PC-3 (cell line): ENCODE data around the gene NBAS.

Experiments used
- EZH2phosphoT487 ChIP-seq: fragments of 300-600 bp; sonication (generic); IDR thresholded peaks from 2 replicates; pipeline ENCODE4 v1.6.1; 2018; ENCODE audit warnings: mild to moderate bottlenecking, antibody characterized with exemption, low read length, borderline replicate concordance
- TF ChIP-seq, protein P1 (sequence below): fragments of 300-600 bp; sonication (generic); conservative IDR thresholded peaks from 2 replicates; pipeline ENCODE4 v1.5.1; 2017; ENCODE audit warnings: antibody characterized with exemption, low read depth, mild to moderate bottlenecking, low read length

DNA sequence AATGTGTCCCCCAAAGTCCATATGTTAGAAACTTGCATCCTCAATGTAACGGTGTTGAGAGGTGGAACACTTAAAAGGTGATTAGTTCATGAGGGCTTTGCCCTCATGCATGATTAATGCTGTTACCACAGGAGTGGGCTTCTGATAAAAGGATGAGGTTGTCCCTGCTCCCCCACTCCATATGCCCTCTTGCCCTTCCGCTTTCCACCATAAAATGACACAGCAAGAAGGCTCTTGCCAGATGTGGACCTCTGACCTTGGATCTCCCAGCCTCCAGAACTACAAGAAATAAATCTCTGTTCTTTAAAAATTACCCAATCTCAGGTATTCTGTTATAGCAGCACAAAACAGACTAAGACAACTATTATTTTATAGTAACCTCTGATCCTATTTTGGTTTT lies 412.1 kb downstream of the NBAS start:
- TF ChIP-seq, protein P1, sequence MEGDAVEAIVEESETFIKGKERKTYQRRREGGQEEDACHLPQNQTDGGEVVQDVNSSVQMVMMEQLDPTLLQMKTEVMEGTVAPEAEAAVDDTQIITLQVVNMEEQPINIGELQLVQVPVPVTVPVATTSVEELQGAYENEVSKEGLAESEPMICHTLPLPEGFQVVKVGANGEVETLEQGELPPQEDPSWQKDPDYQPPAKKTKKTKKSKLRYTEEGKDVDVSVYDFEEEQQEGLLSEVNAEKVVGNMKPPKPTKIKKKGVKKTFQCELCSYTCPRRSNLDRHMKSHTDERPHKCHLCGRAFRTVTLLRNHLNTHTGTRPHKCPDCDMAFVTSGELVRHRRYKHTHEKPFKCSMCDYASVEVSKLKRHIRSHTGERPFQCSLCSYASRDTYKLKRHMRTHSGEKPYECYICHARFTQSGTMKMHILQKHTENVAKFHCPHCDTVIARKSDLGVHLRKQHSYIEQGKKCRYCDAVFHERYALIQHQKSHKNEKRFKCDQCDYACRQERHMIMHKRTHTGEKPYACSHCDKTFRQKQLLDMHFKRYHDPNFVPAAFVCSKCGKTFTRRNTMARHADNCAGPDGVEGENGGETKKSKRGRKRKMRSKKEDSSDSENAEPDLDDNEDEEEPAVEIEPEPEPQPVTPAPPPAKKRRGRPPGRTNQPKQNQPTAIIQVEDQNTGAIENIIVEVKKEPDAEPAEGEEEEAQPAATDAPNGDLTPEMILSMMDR, result no peak
- TF ChIP-seq EZH2phosphoT487, result no peak
